Hematopoietic multipotent progenitor cell treated with erythropoietin and hydrocortisone succinate and interleukin-3 and kit ligand, for 4 days (in vitro differentiated cells): ENCODE results near the gene TRUB1.
"Not testable (repeated sequence)": the region's sequence is repeated elsewhere in the genome, so short reads cannot be mapped to it uniquely, and the experiment has no call there.

ENCODE experiments used
- DNase-seq: peaks from one replicate; pipeline ENCODE4 v3.0.0-alpha.2; 2015

Gene TRUB1

GRCh38 chr10:114925587-114926586 is 12.1 kb upstream of the TRUB1 start:
- peak; percentile 84 for DNase-seq

DNA sequence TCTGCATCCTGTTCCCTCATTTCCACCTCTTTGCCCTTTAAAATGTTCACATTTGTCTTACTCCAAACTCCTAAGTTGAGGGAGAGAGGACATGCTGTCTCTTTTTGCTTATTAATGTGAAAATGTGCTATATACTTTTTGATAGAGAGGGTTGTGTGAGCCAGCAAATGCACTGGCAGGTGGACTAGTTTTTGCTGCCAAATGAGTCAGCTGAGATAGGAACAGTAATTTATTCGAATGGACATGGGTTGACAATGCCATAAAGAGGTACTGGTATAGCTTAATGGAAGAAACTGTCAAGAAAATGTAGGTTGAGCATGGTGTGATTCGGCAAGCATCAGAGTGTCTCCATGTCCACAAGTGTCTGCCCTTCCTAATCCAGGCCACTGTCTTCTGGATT is 9.2 kb upstream of the TRUB1 start:
- DNase-seq, result no peak

- no peak for DNase-seq
These were observed 7.7 kb upstream of the TRUB1 start for GRCh38 chr10:114930320-114930719.

GRCh38 chr10:114931072-114931679 is 6.8 kb upstream of the TRUB1 start:
- DNase-seq, result no peak

- DNase-seq, result no peak
These were observed 5.8 kb upstream of the TRUB1 start for GRCh38 chr10:114932225-114932624.

DNA sequence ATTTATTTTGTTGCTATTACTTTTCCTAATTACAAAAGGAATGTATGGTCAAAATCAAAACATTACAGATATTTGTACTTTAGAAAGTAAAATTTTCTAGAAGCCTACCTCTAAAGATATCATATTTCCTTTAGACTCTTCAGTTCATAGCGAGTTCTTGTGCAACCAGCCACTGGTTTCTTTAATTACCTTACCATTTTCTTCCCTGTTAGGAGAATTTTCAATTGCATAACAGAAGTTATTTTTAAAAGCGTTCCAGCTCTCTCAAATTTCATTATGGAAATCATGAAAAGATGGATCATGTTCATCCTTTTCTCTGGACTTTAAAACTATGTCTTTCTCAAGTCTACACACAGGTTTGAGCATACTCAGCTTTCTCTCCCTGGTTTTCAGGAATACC is 5.0 kb upstream of the TRUB1 start:
- DNase-seq, result no peak

GRCh38 chr10:114933588-114933987 is 4.4 kb upstream of the TRUB1 start:
- DNase-seq, result no peak

DNA sequence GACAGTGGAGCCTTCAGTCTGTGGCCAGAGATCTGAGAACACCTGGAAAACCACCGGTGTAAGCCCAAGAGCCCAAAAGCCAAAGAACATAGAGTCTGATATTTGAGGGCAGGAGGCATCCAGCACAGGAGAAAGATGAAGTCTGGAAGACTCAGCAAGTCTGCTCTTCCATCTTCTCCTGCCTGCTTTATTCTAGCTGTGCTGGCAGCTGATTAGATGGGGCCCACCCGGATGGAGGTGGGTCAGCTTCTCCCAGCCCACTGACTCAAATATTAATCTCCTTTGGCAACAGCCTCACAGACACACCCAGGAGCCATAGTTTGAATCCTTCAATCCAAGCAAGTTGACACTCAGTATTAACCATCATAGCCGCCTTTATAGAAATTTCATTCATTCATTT is 4.0 kb upstream of the TRUB1 start:
- not testable (repeated sequence) for DNase-seq

- no peak for DNase-seq
These were observed 830 bp downstream of the TRUB1 start for GRCh38 chr10:114938856-114939193.

GRCh38 chr10:114940735-114941134 is 2.7 kb downstream of the TRUB1 start:
- DNase-seq, result no peak

DNA sequence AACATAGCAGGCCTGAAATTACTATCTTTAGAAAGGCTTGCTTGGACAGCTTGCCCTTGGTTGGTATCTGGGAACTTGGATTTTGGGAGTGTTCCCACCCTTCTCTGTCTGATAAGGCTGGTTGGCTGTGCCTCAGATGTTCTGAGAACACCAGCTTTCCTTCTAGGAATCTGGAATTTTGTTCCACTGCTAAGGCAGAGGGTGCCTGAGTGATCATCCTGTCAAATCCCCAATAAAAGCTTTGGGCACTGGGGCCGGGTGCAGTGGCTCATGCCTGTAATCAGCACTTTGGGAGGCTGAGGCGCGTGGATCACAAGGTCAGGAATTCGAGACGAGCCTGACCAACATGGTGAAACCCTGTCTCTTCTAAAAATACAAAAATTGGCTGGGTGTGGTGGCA is 5.0 kb downstream of the TRUB1 start:
- no peak for DNase-seq

DNA sequence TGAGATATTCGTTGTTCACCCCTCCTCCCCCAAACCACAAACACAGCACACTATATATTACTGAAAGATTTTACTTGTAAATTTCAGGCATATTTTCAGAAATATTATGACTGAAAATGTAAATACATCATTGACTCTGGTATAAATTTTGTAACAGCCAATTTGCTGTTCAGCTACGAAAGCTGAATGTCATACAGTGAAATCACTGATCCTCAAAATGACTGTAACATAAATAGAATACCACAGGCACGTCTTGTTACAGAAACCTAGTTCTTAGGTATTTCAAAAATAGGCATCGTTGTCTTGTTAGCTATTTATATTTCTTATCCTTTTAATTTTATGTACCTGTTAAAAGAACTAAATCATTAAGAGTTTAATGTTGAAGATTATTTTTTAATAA is 15.1 kb downstream of the TRUB1 start:
- DNase-seq, result no peak

DNA sequence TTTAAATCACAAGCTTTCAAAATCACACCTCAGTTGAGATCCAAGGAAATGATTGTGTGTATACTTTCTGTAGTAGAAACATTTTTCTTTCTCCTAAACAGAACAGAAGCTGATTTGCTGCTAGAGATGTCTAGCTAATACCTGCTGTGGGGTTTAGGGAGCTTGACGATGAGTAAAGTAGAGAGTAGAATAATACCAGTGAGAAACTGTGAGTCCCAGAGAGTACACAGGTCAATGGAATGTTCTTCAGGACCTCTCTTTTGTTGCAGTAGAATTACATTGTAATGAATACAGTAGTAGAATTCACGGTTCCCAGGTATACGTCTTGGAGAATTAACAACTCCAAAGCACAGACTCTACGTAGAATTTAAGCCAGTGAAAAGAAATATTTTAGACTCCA is 18.0 kb downstream of the TRUB1 start:
- no peak for DNase-seq

DNA sequence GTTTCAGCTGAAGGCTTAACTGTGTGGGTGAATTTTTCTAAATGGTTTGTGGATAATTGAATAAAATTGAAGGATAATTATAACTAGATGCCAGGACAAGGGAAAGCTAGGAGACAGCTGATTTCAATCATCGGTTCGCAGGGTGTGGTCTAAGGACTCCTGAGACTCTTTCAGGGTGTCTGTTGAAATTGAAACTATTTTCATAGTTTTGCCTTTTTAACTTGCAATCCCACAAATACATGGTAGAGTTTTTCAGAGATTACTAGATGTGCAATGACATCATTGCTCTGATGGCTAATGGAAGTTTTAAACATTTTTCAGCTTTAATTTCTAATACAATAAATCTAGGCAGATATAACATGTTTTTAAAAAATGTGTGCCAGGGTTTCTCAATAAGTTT is 18.5 kb downstream of the TRUB1 start:
- no peak for DNase-seq

DNA sequence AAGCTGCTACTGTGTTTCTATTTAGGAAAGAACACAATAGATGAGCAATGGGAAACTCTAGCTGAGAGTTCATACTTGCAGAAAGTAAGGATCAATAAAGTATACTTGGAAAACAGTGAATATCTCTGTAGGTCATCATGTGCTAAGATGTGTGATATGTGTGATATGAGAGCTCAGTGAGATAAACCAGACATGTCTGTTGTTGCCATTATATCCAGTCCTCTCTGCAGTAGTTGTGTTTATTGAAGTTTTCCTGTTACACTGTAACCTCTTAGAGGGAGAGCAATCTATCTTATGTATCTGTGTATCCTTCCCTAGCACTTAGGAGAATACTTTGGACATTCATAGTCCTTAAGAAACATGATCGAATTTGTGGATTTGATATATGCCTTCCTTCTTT is 19.1 kb downstream of the TRUB1 start:
- DNase-seq, result no peak

GRCh38 chr10:114957673-114958072 is 19.7 kb downstream of the TRUB1 start:
- no peak for DNase-seq

DNA sequence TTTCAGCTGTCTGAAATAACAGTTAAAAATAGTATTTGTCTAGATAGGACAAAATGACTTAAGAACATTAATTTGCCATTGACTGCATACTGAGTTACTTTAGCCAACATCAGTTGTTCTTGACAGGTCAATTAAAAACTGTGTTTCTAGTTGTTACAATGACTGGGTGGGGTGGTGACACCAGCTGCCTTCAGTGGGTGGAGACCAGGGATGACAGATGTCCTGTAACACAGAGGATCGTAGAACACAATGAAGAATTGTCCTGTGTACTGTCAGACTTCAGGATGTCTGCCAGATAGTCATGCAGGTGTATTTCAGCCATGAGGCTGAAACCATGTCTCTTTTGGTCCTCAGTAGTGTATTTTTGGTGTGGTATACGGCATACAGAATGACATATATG is 24.4 kb downstream of the TRUB1 start:
- no peak for DNase-seq

- no peak for DNase-seq
These were observed 25.9 kb downstream of the TRUB1 start for GRCh38 chr10:114963908-114964307.

- DNase-seq, result peak; percentile 35
These were observed 29.1 kb downstream of the TRUB1 start for GRCh38 chr10:114967071-114967470.

DNA sequence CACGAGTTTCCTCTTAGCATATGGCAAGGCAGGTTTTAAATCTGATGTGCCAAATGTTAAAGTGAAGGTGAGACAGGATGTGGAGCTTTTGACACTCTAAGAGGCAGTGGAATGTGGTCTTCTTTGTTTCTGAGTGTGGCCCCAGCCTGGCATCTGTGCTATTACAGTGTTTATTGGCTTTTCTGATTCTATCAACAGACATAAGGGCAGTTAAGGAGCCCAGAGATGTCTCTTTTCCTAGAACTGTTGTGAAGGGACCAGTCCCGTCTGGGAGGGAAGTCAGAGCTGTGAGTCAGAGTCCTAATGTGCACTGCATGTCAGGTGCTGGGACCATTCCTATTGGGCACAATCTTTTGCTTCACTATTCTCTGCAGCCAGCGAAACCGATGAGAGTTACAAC is 32.5 kb downstream of the TRUB1 start:
- no peak for DNase-seq

- DNase-seq, result no peak
These were observed 35.3 kb downstream of the TRUB1 start for GRCh38 chr10:114973306-114973705.

DNA sequence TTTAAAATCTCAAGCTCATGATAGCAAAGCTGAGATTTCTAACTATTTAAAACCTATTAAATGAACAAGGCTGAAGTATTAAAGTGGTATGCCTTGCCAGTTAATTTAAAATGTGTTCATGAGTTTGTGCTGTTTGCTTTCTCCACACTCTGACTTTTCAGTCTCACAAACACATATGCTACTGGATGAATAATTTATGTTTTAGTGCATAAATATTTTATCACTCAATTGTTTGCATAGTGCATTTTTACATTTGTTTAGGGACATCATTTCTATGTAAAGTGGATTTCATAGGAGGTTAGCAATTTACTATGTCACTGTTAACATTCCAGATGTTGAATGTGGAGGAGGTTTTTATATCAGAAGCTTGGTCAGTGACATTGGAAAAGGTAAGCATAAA is 36.0 kb downstream of the TRUB1 start:
- no peak for DNase-seq

DNA sequence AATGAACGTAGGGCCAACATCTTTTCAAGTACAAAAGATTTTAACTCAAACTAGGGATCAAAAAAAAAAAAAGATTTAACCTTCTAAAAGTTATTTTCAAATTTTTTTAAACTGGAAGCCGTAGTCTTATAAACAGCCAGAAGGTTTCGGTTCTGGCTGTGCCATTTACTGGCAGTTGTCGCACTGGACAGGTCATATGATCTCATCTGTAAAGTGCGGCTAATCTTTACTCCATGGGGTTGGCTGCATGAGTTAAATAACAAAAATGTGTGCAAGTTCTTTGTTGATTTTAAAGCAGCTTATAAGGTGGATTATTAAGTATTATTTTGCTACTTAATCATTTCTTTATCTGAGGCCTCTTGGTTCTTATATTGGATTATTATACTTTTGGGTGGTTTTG is 36.6 kb downstream of the TRUB1 start:
- no peak for DNase-seq

GRCh38 chr10:114975091-114975490 is 37.1 kb downstream of the TRUB1 start:
- no peak for DNase-seq

- no peak for DNase-seq
These were observed 45.0 kb downstream of the TRUB1 start for GRCh38 chr10:114982989-114983388.
